ENCODE measurements around the gene BATF2.

The BATF2 gene

GRCh38 chr11:65019824-65020223 is 23.1 kb upstream of the BATF2 start:
- TF ChIP-seq CTCF (IDR thresholded peaks at IDR 0.05; ENCODE audit: insufficient read depth, low read length, poor library complexity, severe bottlenecking) = no peak
- Histone ChIP-seq H3K27me3 (replicated peaks; ENCODE audit: control insufficient read depth, insufficient read depth, low read length) (no peaks in the 10 kb centered on the region), H3K4me3 (replicated peaks; ENCODE audit: low read depth, low read length) (no peak overlapping the region), H3K36me3 (ENCODE audit: control insufficient read depth, insufficient read depth, low read length) (peaks cover 11% of the 10 kb centered on the region)
- DNase-seq (ENCODE audit: extremely low read depth, insufficient read length) = no peak

GRCh38 chr11:65017937-65018336 is 21.2 kb upstream of the BATF2 start:
- peaks cover 11% of the 10 kb centered on the region for H3K36me3 ChIP-seq (ENCODE audit: control insufficient read depth, insufficient read depth, low read length)
- DNase-seq (ENCODE audit: extremely low read depth, insufficient read length) = no peak
- no peaks in the 10 kb centered on the region for H3K27me3 ChIP-seq (replicated peaks; ENCODE audit: control insufficient read depth, insufficient read depth, low read length)
- H3K4me3 ChIP-seq (replicated peaks; ENCODE audit: low read depth, low read length) = no peak overlapping the region
- TF ChIP-seq CTCF (IDR thresholded peaks at IDR 0.05; ENCODE audit: insufficient read depth, low read length, poor library complexity, severe bottlenecking) = no peak

- Histone ChIP-seq H3K27me3 (replicated peaks; ENCODE audit: control insufficient read depth, insufficient read depth, low read length) (no peaks in the 10 kb centered on the region), H3K4me3 (replicated peaks; ENCODE audit: low read depth, low read length) (no peak overlapping the region), H3K36me3 (ENCODE audit: control insufficient read depth, insufficient read depth, low read length) (peaks cover 11% of the 10 kb centered on the region)
- TF ChIP-seq CTCF (IDR thresholded peaks at IDR 0.05; ENCODE audit: insufficient read depth, low read length, poor library complexity, severe bottlenecking) = peak; percentile 25
- no peak for DNase-seq (ENCODE audit: extremely low read depth, insufficient read length)
Measured at GRCh38 chr11:65016705-65017104, 19.9 kb upstream of the BATF2 start.

GRCh38 chr11:65014726-65015227 is 18.0 kb upstream of the BATF2 start:
- DNase-seq (ENCODE audit: extremely low read depth, insufficient read length) = no peak
- H3K4me3 ChIP-seq (replicated peaks; ENCODE audit: low read depth, low read length) = peak overlapping the region; percentile 77
- no peak for TF ChIP-seq CTCF (IDR thresholded peaks at IDR 0.05; ENCODE audit: insufficient read depth, low read length, poor library complexity, severe bottlenecking)
- H3K27me3 ChIP-seq (replicated peaks; ENCODE audit: control insufficient read depth, insufficient read depth, low read length) = no peaks in the 10 kb centered on the region
- peaks cover 4% of the 10 kb centered on the region for H3K36me3 ChIP-seq (ENCODE audit: control insufficient read depth, insufficient read depth, low read length)

- H3K4me3 ChIP-seq (replicated peaks; ENCODE audit: low read depth, low read length) = peak within 1 kb of the TSS; percentile 77
- peaks cover 4% of the 10 kb centered on the region for H3K36me3 ChIP-seq (ENCODE audit: control insufficient read depth, insufficient read depth, low read length)
- DNase-seq (ENCODE audit: extremely low read depth, insufficient read length) = peak; percentile 95
- peak; percentile 56 for TF ChIP-seq CTCF (IDR thresholded peaks at IDR 0.05; ENCODE audit: insufficient read depth, low read length, poor library complexity, severe bottlenecking)
- no peaks in the 10 kb centered on the region for H3K27me3 ChIP-seq (replicated peaks; ENCODE audit: control insufficient read depth, insufficient read depth, low read length)
Measured at GRCh38 chr11:65013888-65014725, 17.3 kb upstream of the BATF2 start, which contains the start of gene ARL2. Gene ARL2, plus strand, starts transcription at chr11:65014160. Its CDS starts 48 bp downstream, at chr11:65014208.

All from GM06990 (cell line).